K562 (cell line): Measurements from ENCODE around the gene RNF213. TPM values are rescaled to one million over a fixed set of nuclear protein-coding genes. Genes with fewer than 3 reads are reported as not detected.

Source experiments
- ATF6 ChIP-seq: sonication (generic); formaldehyde crosslinking; IDR thresholded peaks from 2 replicates; pipeline ENCODE4 v1.4.0; 2020; ENCODE audit warnings: mild to moderate bottlenecking, missing genetic modification reagents
- BHLHE40 ChIP-seq: IDR thresholded peaks from 2 replicates; pipeline ENCODE4 v1.6.1; 2011; ENCODE audit warnings: low read length, improper control_type of control experiment
- E2F4 ChIP-seq: sonication (generic); formaldehyde crosslinking; IDR thresholded peaks from 2 replicates; pipeline ENCODE4 v1.8.0; 2022; ENCODE audit warnings: mild to moderate bottlenecking, low read depth, missing genetic modification reagents
- KDM1A ChIP-seq, 2 experiments: fragments of 450-650 bp; IDR thresholded peaks; 2 replicates each; pipeline ENCODE4 v1.6.1; 2016; ENCODE audit warnings: mild to moderate bottlenecking in 2 of 2
- MAFK ChIP-seq: IDR thresholded peaks from 2 replicates; pipeline ENCODE4 v1.6.1; 2011; ENCODE audit warnings: low read length, improper control_type of control experiment
- TEAD4 ChIP-seq, 2 experiments: sonication (generic) in 1 of 2; formaldehyde crosslinking in 1 of 2; IDR thresholded peaks; 2 replicates each; pipeline versions ENCODE4 v1.6.1 to v1.8.0; 2012 to 2022; ENCODE audit warnings: borderline replicate concordance in 1 of 2, inconsistent platforms in 1 of 2, low read length in 1 of 2, mild to moderate bottlenecking in 1 of 2, missing genetic modification reagents in 1 of 2
- ZNF707 ChIP-seq: fragments of 250-450 bp; sonication (Bioruptor Pico); conservative IDR thresholded peaks from 2 replicates; pipeline ENCODE4 v1.8.0; 2022; ENCODE audit warnings: inconsistent platforms, mild to moderate bottlenecking, moderate library complexity
- polyA plus RNA-seq, 8 experiments: library from polyadenylated mRNA; depleted of rRNA in 4 of 8; stranded (reverse) in 5 of 8; unstranded in 3 of 8; fragments of >200 nt; fragmentation: Nextera tagmentation in 2 of 8; fragmentation: Illumina TruSeq in 1 of 8; extraction: Ambion mirVana in 2 of 8; extraction: Trizol in 1 of 8; gene quantifications; 2 replicates each; pipeline versions ENCODE4 v1.2.1 to v1.2.3, GENCODE V29; 2011 to 2014; ENCODE audit warnings: inconsistent platforms in 1 of 8, missing spikeins in 1 of 8
- total RNA-seq, 7 experiments: library from RNA; depleted of rRNA in 6 of 7; stranded (reverse); fragments of >200 nt in 6 of 7; fragmentation: Illumina TruSeq in 2 of 7; extraction: Trizol in 2 of 7; gene quantifications; 2 replicates each; pipeline versions ENCODE4 v1.2.1 to v1.2.3, GENCODE V29; 2011 to 2021; ENCODE audit warnings: low replicate concordance in 1 of 7

RNF213 gene
- total and polyA plus RNA-seq, 9 of the 15 experiments (the other 6 are each of a cell fraction or from before 2014, with no cell fraction given): 5.3 to 33.6 (median 17.9) TPM

- TF ChIP-seq E2F4 (CRISPR knock-in tag): no peak
- no peak for TF ChIP-seq ATF6 (CRISPR knock-in tag)
- no peak for TF ChIP-seq MAFK
- no peak for TF ChIP-seq ZNF707 (CRISPR knock-in tag)
- peak; percentile 80 for TF ChIP-seq BHLHE40
- peak; percentile 62 to 68 for TF ChIP-seq KDM1A (IDR thresholded peaks at IDR 0.05)
- no peak for TF ChIP-seq TEAD4 (IDR thresholded peaks at IDR 0.05; ENCODE audit: low read length)
- no peak for TF ChIP-seq TEAD4 (CRISPR knock-in tag; IDR thresholded peaks at IDR 0.05; ENCODE audit: borderline replicate concordance)
- TF ChIP-seq, all 486 proteins: peak for 24
Observed at GRCh38 chr17:80263253-80264204, 2.9 kb downstream of the RNF213 start (continued).
